Astrocyte of the spinal cord (primary cell): Measurements from ENCODE around the gene ZNF460.
A peak's percentile ranks its signal among the peaks of the same experiment; 100 is the strongest.
"Not testable (repeated sequence)": the region's sequence is repeated elsewhere in the genome, so short reads cannot be mapped to it uniquely, and the experiment has no call there.

Experiments
- DNase-seq: peaks from one replicate; pipeline ENCODE4 v3.0.0; 2011; ENCODE audit warnings: low read depth, low spot score
- H3K4me3 ChIP-seq: 2 replicates; pipeline ENCODE4 v1.5.1; 2011; ENCODE audit warnings: low read depth, mild to moderate bottlenecking, low read length, moderate library complexity
- CTCF ChIP-seq: IDR thresholded peaks from 2 replicates; pipeline ENCODE4 v1.5.1; 2012; ENCODE audit warnings: low read depth, mild to moderate bottlenecking, low read length, inconsistent platforms
- in situ Hi-C: cut with HindIII; loops from 2 replicates; pipeline ENCODE4 v1.10.0; 2017; ENCODE audit warnings: low sequenced_read_pairs

The ZNF460 gene

DNA sequence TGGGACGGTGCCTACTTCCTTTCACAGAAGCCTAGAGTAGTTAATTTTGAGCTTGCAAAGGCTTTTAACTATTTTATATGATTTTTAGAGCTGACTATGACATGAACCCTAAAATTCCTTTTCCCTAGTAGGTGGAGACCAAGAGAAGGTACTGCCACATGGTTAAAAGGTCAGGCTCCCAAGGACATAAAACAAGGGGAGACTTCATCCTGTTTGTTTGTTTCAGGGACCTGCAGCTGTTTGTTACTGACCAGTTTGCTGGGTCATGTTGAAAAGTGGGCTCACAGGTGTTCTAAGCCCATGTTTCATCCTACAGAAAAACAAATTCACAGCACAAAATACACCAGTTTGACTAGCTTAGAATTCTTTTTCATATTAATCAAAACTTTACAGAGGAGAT lies 3.9 kb upstream of the ZNF460 start:
- in situ Hi-C loops = no loop called here
- no peak for TF ChIP-seq CTCF

DNA sequence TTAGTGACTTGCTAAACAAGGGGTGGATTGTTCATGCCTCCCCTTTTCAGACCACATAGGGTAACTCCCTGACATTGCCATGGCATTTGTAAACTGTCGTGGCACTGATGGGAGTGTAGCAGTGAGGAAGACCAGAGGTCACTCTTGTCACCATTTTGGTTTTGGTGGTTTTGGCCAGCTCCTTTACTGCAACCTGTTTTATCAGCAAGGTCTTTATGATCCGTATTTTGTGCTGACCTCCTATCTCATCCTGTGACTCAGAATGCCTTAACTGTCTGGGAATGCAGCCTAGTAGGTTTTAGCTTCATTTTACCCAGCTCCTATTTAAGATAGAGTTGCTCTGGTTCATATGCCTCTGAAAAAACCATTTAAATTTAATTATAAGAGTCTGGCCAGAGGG lies 1.8 kb upstream of the ZNF460 start:
- H3K4me3 ChIP-seq, in situ Hi-C loops: not testable (repeated sequence)
- peak; percentile 68 for DNase-seq

More for the DNA sequence above, 3.9 kb upstream of the ZNF460 start:
- H3K4me3 ChIP-seq = no peak overlapping the region
- DNase-seq = no peak

DNA sequence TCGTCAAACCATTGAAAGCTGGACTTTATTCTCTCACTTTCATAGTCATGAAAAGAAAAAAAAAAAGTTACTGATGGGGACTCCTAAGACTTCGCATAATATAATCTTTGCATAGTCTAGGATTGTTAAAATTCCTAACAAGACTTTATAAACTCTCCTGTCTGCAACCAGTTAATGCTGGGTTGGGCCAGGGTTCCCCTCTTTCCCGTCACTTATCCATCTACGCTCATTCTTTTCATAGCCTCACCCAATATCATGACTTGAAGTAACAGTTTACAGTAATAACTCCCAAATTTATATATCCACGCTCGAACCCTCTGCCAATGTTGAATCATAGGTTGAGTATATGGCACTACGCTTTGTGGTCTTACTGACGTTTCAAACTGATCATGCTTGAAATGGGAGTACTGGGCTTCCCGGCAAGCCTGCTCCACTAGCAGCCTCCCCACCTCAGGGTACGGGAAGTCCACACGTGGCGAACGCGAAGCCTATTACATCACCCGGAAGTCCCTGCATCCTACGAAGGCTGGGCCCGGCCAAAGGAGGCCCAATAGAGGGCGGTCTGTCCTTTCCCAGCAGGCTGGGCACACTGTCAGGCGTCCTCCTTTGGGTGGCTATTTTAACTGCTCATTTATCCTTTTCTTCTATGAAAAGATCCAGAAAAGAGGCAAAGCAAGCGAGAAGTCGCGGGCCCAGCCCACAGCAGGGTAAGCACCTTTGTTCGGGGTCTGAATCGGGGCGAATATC lies 694 bp upstream of the ZNF460 start:
- H3K4me3 ChIP-seq = peak overlapping the region; percentile 96
- TF ChIP-seq CTCF = peak; percentile 32
- peak; percentile 98 for DNase-seq
- in situ Hi-C loops = no loop called here

GRCh38 chr19:57280962-57281400 lies 696 bp downstream of the ZNF460 start:
- in situ Hi-C loops = no loop called here
- no peak for DNase-seq
- TF ChIP-seq CTCF = no peak
- H3K4me3 ChIP-seq = peak overlapping the region; percentile 96

DNA sequence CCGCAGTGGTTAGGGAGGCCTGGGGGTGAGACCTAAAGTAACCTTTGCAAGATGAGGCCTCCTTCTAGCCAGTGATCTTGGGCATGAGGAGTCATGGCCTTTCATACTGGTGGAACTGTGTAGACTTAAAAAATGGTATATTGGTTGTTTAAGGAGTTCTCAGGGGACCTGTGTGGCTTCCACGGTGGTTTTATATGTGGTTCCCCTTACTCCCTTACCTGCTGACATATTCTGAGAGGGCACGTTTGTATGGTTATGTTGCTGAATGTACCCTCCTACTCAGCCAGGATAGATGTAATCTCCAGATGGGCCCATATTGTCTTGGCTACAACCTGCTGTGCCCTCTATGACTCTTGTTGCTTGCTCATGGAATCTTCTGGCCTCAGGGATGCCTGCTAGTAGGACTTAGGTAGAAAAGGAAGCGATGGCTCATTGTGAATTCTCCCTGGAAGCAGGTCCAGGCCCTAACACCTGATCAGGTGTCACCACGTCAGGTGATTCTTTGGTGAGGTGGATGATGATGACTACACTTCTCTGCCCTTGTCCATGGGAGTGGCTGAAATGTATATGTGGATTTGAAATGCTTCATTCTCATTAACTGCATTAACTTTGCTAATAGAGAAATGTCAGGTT lies 1.8 kb downstream of the ZNF460 start:
- TF ChIP-seq CTCF = no peak
- peak overlapping the region; percentile 1 for H3K4me3 ChIP-seq
- in situ Hi-C loops = no loop called here
- DNase-seq = no peak

GRCh38 chr19:57288373-57288772 lies 8.1 kb downstream of the ZNF460 start:
- in situ Hi-C loops = no loop called here
- no peak for DNase-seq
- TF ChIP-seq CTCF = no peak
- H3K4me3 ChIP-seq = no peak overlapping the region

- no peak for DNase-seq
- no peak overlapping the region for H3K4me3 ChIP-seq
- TF ChIP-seq CTCF = no peak
- in situ Hi-C loops = no loop called here
Measured at GRCh38 chr19:57290970-57291369, 10.7 kb downstream of the ZNF460 start.
